ENCODE data around the gene DEFB115. TPM values are rescaled to one million over a fixed set of nuclear protein-coding genes. Genes with fewer than 3 reads are reported as not detected.

The DEFB115 gene
- total RNA-seq, 1 experiment from 2014 or later, result not detected

DNA sequence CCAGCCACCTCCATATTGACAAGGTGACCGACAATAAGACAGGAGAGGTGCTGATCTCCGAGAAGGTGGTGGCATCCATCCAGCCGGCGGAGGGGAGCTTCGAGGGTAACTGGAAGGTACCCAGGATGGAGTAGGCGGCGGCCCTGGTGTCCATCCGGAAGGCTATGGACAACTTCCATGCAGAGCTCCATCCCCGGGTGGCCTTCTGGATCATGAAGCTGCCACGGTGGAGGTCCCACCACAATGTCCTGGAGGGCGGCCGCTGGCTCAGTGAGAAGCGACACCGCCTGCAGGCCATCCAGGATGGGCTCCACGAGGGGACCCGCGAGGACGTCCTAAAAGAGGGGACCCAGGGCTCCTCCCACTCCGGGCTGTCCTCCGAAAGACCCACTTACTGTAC lies 17.0 kb downstream of the DEFB115 start:
- ATAC-seq (no peak), DNase-seq (ENCODE audit: low spot score) (no peak)
- Mint-ChIP-seq H3K9me3 (peaks cover 84% of the 10 kb centered on the region), H3K4me3 (no peak overlapping the region), H3K36me3 (peaks cover 65% of the 10 kb centered on the region), H3K4me1 (no peaks in the 10 kb centered on the region), H3K27me3 (ENCODE audit: low read depth) (peaks cover 9% of the 10 kb centered on the region), H3K27ac (no peak overlapping the region)
- CTCF ChIA-PET, result no interaction called here
- TF ChIP-seq ZMAT4 (CRISPR knock-in tag; IDR thresholded peaks at IDR 0.05) (no peak), ZNF232 (CRISPR knock-in tag; IDR thresholded peaks at IDR 0.05) (no peak), NFYB (CRISPR knock-in tag; conservative IDR thresholded peaks at IDR 0.05; ENCODE audit: low read depth) (no peak), ATF1 (CRISPR knock-in tag; IDR thresholded peaks at IDR 0.05) (no peak), HMGXB4 (CRISPR knock-in tag; IDR thresholded peaks at IDR 0.05) (no peak), E2F4 (CRISPR knock-in tag; IDR thresholded peaks at IDR 0.05; ENCODE audit: borderline replicate concordance, low read depth) (no peak), TCF7 (CRISPR knock-in tag; IDR thresholded peaks at IDR 0.05; ENCODE audit: low read depth) (no peak), SMAD3 (CRISPR knock-in tag; IDR thresholded peaks at IDR 0.05; ENCODE audit: borderline replicate concordance) (no peak)
- TF ChIP-seq, protein P1, sequence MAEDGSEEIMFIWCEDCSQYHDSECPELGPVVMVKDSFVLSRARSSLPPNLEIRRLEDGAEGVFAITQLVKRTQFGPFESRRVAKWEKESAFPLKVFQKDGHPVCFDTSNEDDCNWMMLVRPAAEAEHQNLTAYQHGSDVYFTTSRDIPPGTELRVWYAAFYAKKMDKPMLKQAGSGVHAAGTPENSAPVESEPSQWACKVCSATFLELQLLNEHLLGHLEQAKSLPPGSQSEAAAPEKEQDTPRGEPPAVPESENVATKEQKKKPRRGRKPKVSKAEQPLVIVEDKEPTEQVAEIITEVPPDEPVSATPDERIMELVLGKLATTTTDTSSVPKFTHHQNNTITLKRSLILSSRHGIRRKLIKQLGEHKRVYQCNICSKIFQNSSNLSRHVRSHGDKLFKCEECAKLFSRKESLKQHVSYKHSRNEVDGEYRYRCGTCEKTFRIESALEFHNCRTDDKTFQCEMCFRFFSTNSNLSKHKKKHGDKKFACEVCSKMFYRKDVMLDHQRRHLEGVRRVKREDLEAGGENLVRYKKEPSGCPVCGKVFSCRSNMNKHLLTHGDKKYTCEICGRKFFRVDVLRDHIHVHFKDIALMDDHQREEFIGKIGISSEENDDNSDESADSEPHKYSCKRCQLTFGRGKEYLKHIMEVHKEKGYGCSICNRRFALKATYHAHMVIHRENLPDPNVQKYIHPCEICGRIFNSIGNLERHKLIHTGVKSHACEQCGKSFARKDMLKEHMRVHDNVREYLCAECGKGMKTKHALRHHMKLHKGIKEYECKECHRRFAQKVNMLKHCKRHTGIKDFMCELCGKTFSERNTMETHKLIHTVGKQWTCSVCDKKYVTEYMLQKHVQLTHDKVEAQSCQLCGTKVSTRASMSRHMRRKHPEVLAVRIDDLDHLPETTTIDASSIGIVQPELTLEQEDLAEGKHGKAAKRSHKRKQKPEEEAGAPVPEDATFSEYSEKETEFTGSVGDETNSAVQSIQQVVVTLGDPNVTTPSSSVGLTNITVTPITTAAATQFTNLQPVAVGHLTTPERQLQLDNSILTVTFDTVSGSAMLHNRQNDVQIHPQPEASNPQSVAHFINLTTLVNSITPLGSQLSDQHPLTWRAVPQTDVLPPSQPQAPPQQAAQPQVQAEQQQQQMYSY (CRISPR knock-in tag; IDR thresholded peaks at IDR 0.05), result no peak
- POLR2A ChIA-PET, result no interaction called here

DNA sequence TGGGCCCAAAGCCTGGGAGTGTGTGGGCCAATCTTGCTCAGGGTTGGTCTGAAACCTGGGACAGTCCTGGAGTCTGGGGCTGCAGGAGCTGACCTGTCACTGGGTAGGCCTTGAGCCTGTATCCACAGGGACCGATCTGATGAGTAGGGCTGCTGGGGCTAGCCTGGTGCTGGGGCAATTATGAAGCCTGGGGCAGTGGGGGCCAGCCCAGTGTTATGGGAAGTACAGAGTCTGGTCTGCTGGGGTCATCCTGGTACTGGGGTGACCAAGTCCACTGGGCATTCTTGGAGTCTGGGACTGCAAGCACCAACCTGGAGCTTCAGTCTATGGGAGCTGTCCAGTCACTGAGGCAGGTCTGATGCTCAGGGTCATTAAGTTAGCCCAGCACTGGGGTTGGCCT lies 20.7 kb downstream of the DEFB115 start:
- ChIA-PET POLR2A (no interaction called here), CTCF (no interaction called here)
- Mint-ChIP-seq H3K27me3 (ENCODE audit: low read depth) (peaks cover 5% of the 10 kb centered on the region), H3K4me3 (no peak overlapping the region), H3K27ac (no peak overlapping the region), H3K36me3 (peaks cover 71% of the 10 kb centered on the region), H3K4me1 (no peaks in the 10 kb centered on the region), H3K9me3 (peaks cover 88% of the 10 kb centered on the region)
- ATAC-seq, result no peak
- no peak for DNase-seq (ENCODE audit: low spot score)
- TF ChIP-seq FOXP1 (CRISPR knock-in tag; IDR thresholded peaks at IDR 0.05; ENCODE audit: borderline replicate concordance) (no peak), SP1 (CRISPR knock-in tag; conservative IDR thresholded peaks at IDR 0.05) (no peak), EMX1 (CRISPR knock-in tag; IDR thresholded peaks at IDR 0.05) (no peak), CDX4 (CRISPR knock-in tag; IDR thresholded peaks at IDR 0.05; ENCODE audit: borderline replicate concordance) (no peak), ZNF121 (CRISPR knock-in tag; IDR thresholded peaks at IDR 0.05) (no peak)
- TF ChIP-seq, protein P1 (CRISPR knock-in tag; IDR thresholded peaks at IDR 0.05), result no peak
- TF ChIP-seq, protein P2, sequence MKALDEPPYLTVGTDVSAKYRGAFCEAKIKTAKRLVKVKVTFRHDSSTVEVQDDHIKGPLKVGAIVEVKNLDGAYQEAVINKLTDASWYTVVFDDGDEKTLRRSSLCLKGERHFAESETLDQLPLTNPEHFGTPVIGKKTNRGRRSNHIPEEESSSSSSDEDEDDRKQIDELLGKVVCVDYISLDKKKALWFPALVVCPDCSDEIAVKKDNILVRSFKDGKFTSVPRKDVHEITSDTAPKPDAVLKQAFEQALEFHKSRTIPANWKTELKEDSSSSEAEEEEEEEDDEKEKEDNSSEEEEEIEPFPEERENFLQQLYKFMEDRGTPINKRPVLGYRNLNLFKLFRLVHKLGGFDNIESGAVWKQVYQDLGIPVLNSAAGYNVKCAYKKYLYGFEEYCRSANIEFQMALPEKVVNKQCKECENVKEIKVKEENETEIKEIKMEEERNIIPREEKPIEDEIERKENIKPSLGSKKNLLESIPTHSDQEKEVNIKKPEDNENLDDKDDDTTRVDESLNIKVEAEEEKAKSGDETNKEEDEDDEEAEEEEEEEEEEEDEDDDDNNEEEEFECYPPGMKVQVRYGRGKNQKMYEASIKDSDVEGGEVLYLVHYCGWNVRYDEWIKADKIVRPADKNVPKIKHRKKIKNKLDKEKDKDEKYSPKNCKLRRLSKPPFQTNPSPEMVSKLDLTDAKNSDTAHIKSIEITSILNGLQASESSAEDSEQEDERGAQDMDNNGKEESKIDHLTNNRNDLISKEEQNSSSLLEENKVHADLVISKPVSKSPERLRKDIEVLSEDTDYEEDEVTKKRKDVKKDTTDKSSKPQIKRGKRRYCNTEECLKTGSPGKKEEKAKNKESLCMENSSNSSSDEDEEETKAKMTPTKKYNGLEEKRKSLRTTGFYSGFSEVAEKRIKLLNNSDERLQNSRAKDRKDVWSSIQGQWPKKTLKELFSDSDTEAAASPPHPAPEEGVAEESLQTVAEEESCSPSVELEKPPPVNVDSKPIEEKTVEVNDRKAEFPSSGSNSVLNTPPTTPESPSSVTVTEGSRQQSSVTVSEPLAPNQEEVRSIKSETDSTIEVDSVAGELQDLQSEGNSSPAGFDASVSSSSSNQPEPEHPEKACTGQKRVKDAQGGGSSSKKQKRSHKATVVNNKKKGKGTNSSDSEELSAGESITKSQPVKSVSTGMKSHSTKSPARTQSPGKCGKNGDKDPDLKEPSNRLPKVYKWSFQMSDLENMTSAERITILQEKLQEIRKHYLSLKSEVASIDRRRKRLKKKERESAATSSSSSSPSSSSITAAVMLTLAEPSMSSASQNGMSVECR (CRISPR knock-in tag; IDR thresholded peaks at IDR 0.05; ENCODE audit: borderline replicate concordance), result no peak
- TF ChIP-seq, protein P3, sequence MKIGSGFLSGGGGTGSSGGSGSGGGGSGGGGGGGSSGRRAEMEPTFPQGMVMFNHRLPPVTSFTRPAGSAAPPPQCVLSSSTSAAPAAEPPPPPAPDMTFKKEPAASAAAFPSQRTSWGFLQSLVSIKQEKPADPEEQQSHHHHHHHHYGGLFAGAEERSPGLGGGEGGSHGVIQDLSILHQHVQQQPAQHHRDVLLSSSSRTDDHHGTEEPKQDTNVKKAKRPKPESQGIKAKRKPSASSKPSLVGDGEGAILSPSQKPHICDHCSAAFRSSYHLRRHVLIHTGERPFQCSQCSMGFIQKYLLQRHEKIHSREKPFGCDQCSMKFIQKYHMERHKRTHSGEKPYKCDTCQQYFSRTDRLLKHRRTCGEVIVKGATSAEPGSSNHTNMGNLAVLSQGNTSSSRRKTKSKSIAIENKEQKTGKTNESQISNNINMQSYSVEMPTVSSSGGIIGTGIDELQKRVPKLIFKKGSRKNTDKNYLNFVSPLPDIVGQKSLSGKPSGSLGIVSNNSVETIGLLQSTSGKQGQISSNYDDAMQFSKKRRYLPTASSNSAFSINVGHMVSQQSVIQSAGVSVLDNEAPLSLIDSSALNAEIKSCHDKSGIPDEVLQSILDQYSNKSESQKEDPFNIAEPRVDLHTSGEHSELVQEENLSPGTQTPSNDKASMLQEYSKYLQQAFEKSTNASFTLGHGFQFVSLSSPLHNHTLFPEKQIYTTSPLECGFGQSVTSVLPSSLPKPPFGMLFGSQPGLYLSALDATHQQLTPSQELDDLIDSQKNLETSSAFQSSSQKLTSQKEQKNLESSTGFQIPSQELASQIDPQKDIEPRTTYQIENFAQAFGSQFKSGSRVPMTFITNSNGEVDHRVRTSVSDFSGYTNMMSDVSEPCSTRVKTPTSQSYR (CRISPR knock-in tag; IDR thresholded peaks at IDR 0.05), result no peak
